22Rv1 (cell line): ENCODE results near the gene TRIP12.

Source experiments
- H3K27ac ChIP-seq: fragments of 450-650 bp; 2 replicates; pipeline ENCODE4 v1.5.1; 2017
- ZFX ChIP-seq: fragments of 450-650 bp; IDR thresholded peaks from 2 replicates; pipeline ENCODE4 v1.6.1; 2017; ENCODE audit warnings: antibody characterized with exemption, borderline replicate concordance
- TF ChIP-seq, protein P1 (sequence below): fragments of 450-650 bp; IDR thresholded peaks from 2 replicates; pipeline ENCODE4 v1.5.1; 2017; ENCODE audit warnings: mild to moderate bottlenecking

The TRIP12 gene

GRCh38 chr2:229874647-229875046 lies 47.2 kb downstream of the TRIP12 start:
- TF ChIP-seq ZFX, result no peak
- TF ChIP-seq, protein P1, sequence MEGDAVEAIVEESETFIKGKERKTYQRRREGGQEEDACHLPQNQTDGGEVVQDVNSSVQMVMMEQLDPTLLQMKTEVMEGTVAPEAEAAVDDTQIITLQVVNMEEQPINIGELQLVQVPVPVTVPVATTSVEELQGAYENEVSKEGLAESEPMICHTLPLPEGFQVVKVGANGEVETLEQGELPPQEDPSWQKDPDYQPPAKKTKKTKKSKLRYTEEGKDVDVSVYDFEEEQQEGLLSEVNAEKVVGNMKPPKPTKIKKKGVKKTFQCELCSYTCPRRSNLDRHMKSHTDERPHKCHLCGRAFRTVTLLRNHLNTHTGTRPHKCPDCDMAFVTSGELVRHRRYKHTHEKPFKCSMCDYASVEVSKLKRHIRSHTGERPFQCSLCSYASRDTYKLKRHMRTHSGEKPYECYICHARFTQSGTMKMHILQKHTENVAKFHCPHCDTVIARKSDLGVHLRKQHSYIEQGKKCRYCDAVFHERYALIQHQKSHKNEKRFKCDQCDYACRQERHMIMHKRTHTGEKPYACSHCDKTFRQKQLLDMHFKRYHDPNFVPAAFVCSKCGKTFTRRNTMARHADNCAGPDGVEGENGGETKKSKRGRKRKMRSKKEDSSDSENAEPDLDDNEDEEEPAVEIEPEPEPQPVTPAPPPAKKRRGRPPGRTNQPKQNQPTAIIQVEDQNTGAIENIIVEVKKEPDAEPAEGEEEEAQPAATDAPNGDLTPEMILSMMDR, result no peak
- no peak overlapping the region for H3K27ac ChIP-seq

GRCh38 chr2:229873123-229873581 lies 48.7 kb downstream of the TRIP12 start:
- TF ChIP-seq ZFX, result no peak
- TF ChIP-seq, protein P1, result no peak
- no peak overlapping the region for H3K27ac ChIP-seq

DNA sequence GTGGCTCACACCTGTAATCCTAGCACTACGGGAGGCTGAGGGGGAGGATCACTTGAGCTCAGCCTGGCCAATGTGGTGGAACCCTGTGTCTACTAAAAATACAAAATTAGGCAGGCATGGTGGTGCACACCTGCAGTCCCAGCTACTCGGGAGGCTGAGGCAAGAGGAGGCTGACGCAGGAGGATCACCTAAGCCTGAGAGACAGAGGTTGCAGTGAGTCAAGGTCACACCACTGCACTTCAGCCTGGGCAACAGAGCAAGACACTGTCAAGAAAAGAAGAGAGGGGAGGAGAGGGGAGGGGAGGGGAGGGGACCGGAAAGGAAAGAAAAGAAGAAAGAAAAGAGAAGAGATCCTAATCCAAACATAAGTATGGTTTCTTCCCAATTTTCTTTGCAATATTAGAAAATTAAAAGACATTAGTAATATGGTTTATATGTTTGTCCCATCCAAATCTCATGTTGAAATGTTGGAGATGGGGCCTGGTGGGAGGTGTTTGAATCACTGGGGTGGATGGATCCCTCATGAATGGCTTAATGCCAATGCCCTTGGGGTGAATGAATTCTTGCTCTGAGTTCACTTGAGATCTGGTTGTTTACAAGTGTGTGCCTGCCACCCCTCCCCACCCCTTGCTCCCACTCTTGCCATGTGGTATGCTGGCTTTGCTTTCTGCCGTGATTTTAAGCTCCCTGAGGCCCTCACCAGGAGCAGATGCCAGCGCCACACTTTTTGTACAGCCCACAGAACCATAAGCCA lies 50.7 kb downstream of the TRIP12 start:
- no peak overlapping the region for H3K27ac ChIP-seq

GRCh38 chr2:229869226-229869625 lies 52.6 kb downstream of the TRIP12 start:
- H3K27ac ChIP-seq, result no peak overlapping the region
- TF ChIP-seq, protein P1, result no peak
- TF ChIP-seq ZFX, result no peak

More for the DNA sequence above, 50.7 kb downstream of the TRIP12 start:
- TF ChIP-seq, protein P1, result no peak
- TF ChIP-seq ZFX, result no peak

- H3K27ac ChIP-seq, result no peak overlapping the region
- TF ChIP-seq, protein P1, result no peak
- TF ChIP-seq ZFX, result no peak
Observed at GRCh38 chr2:229868794-229869193, 53.0 kb downstream of the TRIP12 start.

DNA sequence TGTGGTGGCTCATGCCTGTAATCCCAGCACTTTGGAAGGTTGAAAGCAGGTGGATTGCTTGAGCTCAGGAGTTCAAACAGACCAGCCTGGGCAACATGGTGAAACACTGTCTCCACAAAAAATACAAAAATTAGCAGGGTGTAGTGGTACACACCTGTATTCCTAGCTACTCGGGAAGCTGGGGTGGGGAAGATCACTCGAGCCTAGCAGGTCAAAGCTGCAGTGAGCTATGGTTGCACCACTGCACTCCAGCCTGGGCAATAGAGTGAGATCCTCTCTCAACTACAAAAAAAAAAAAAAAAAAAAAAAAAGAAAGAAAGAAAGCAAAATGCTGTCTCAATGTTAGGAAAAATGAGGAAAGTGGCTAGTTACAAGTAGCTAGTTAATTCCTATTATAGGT lies 56.8 kb downstream of the TRIP12 start:
- no peak for TF ChIP-seq ZFX
- TF ChIP-seq, protein P1, result no peak
- H3K27ac ChIP-seq, result no peak overlapping the region

GRCh38 chr2:229861431-229861830 lies 60.4 kb downstream of the TRIP12 start:
- H3K27ac ChIP-seq, result no peak overlapping the region
- no peak for TF ChIP-seq ZFX
- TF ChIP-seq, protein P1, result no peak
